Osteocyte (in vitro differentiated cells): ENCODE results near the gene NCAN. TPM values are rescaled to one million over a fixed set of nuclear protein-coding genes. Genes with fewer than 3 reads are reported as not detected.

Source experiments
- DNase-seq: peaks from one replicate; pipeline ENCODE4 v3.0.0; 2021; ENCODE audit warnings: mixed read lengths; ENCODE audit not compliant: unreplicated experiment; ENCODE audit errors: extremely low spot score
- H3K27ac Mint-ChIP-seq: one replicate; pipeline ENCODE4 v1.8.0; 2021; ENCODE audit warnings: mild to moderate bottlenecking, mixed read lengths; ENCODE audit not compliant: unreplicated experiment
- H3K27me3 Mint-ChIP-seq: one replicate; pipeline ENCODE4 v1.8.0; 2021; ENCODE audit warnings: mixed read lengths; ENCODE audit not compliant: unreplicated experiment
- H3K36me3 Mint-ChIP-seq: one replicate; pipeline ENCODE4 v1.8.0; 2021; ENCODE audit warnings: mixed read lengths; ENCODE audit not compliant: unreplicated experiment
- H3K4me1 Mint-ChIP-seq: one replicate; pipeline ENCODE4 v1.8.0; 2021; ENCODE audit warnings: mixed read lengths; ENCODE audit not compliant: unreplicated experiment
- H3K4me3 Mint-ChIP-seq: one replicate; pipeline ENCODE4 v1.8.0; 2021; ENCODE audit warnings: mild to moderate bottlenecking, moderate library complexity, mixed read lengths; ENCODE audit not compliant: unreplicated experiment
- H3K9me3 Mint-ChIP-seq: one replicate; pipeline ENCODE4 v1.8.0; 2021; ENCODE audit warnings: mixed read lengths; ENCODE audit not compliant: unreplicated experiment
- total RNA-seq: library from RNA; stranded (reverse); gene quantifications from 2 replicates; pipeline ENCODE4 v1.2.1, GENCODE V29; 2021
- TF ChIP-seq, protein P1 (sequence below): fragments of 200-600 bp; sonication (generic); IDR thresholded peaks from 2 replicates; pipeline ENCODE4 v1.5.0; 2021; ENCODE audit warnings: antibody characterized with exemption, mild to moderate bottlenecking, moderate library complexity

Gene NCAN
- total RNA-seq, 1 donor from 2014 or later: not detected

DNA sequence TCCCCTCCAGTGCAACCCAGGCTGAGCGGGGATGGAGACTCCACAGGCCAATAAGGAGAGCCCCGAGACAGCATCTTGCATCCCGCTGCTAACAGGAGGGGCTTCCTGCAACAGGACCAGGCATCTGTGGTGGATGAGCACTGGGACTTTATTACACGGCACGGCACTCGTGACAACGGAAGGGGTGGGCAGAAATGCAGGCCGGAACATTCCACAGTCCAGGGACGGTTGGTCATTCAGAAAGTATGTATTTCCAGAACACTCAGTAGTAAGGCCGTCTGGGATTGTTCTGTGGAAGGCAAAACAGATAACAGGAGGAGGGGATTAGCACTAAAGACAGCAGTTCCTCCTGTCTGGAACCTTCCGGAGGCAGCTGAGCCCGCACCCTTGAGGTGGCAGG is 64.6 kb downstream of the NCAN start:
- no peak overlapping the region for H3K27ac Mint-ChIP-seq
- no peak overlapping the region for H3K4me3 Mint-ChIP-seq

DNA sequence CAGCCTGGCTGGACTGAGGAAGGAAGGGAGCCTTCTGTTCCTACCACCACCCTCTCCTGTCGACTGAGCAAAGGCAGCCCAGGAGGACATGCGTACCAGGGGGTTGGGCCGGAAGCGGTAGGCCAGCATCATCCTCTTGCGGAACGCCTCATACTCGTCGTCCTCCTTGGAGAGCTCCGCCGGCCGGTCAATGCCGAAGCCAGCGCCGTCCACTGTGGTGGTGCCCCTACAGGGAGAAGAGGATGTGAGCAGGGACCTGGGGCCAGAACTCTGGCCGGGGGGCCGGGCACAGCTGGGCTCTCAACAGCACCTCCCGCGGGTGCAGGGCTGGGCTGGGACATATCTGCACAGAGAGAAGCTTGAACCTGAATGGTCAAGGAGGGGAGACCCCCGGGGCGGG is 65.1 kb downstream of the NCAN start:
- H3K27me3 Mint-ChIP-seq: no peaks in the 10 kb centered on the region
- peaks cover 5% of the 10 kb centered on the region for H3K36me3 Mint-ChIP-seq
- TF ChIP-seq, protein P1, sequence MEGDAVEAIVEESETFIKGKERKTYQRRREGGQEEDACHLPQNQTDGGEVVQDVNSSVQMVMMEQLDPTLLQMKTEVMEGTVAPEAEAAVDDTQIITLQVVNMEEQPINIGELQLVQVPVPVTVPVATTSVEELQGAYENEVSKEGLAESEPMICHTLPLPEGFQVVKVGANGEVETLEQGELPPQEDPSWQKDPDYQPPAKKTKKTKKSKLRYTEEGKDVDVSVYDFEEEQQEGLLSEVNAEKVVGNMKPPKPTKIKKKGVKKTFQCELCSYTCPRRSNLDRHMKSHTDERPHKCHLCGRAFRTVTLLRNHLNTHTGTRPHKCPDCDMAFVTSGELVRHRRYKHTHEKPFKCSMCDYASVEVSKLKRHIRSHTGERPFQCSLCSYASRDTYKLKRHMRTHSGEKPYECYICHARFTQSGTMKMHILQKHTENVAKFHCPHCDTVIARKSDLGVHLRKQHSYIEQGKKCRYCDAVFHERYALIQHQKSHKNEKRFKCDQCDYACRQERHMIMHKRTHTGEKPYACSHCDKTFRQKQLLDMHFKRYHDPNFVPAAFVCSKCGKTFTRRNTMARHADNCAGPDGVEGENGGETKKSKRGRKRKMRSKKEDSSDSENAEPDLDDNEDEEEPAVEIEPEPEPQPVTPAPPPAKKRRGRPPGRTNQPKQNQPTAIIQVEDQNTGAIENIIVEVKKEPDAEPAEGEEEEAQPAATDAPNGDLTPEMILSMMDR: no peak
- DNase-seq: no peak
- H3K4me3 Mint-ChIP-seq: no peak overlapping the region
- H3K27ac Mint-ChIP-seq: no peak overlapping the region
- H3K4me1 Mint-ChIP-seq: peaks cover 10% of the 10 kb centered on the region
- no peaks in the 10 kb centered on the region for H3K9me3 Mint-ChIP-seq

More for the DNA sequence above, 64.6 kb downstream of the NCAN start:
- Mint-ChIP-seq H3K27me3 (no peaks in the 10 kb centered on the region), H3K9me3 (no peaks in the 10 kb centered on the region), H3K36me3 (peaks cover 5% of the 10 kb centered on the region), H3K4me1 (peaks cover 10% of the 10 kb centered on the region)
- TF ChIP-seq, protein P1: no peak
- no peak for DNase-seq

DNA sequence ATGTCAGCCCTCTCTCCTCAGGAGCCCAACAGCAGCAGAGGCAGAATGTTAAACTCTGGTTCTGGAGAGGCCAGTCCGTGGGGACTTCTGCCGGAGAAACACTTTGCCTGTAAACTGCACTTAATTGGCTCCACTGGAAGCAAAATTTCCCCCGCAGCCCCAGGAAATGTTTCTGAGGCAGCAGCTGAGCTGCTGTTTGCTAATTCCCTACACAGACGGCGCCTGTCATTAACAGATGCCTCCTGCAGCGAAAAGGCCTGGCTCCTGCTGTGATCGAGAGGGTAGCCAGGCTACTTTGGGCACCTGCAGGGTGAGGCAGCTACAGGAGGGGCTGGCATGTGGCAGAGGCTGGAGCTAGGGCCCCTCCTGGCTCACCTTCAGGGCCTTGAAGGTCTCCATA is 66.6 kb downstream of the NCAN start:
- no peak overlapping the region for H3K4me3 Mint-ChIP-seq

DNA sequence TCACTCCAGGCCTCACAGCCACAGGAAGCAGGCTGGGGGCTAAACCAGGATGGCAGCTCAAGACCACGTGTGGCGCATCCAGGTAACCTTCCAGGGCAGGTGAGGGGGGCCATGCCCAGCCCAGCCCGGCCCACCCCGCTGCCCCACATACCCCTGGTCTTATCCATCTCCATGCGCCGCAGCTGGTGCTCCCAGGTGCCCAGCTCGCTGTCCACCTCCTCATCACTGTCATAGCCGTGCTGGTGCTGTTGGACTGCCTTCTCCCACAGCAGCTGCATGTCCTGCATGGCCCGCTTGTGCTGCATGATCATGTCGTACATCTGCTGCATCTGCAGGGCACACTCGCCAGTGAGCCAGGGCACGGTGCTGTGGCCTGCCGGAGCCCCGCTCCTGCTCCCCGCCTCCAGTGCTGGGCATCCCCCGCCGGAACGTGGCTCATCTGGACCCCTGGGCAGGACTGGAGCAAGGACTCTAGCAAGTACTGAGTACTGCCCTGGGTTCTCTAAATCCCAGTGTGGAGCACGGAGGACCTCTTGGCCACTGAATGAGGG is 67.4 kb downstream of the NCAN start:
- no peak overlapping the region for H3K27ac Mint-ChIP-seq
- TF ChIP-seq, protein P1: no peak
- peaks cover 8% of the 10 kb centered on the region for H3K36me3 Mint-ChIP-seq
- no peak for DNase-seq
- no peaks in the 10 kb centered on the region for H3K27me3 Mint-ChIP-seq
- H3K9me3 Mint-ChIP-seq: no peaks in the 10 kb centered on the region
- peaks cover 1% of the 10 kb centered on the region for H3K4me1 Mint-ChIP-seq
- no peak overlapping the region for H3K4me3 Mint-ChIP-seq

More for the DNA sequence above, 66.6 kb downstream of the NCAN start:
- TF ChIP-seq, protein P1: no peak
- Mint-ChIP-seq H3K27me3 (no peaks in the 10 kb centered on the region), H3K36me3 (peaks cover 5% of the 10 kb centered on the region), H3K9me3 (no peaks in the 10 kb centered on the region), H3K27ac (no peak overlapping the region), H3K4me1 (peaks cover 7% of the 10 kb centered on the region)
- DNase-seq: no peak

DNA sequence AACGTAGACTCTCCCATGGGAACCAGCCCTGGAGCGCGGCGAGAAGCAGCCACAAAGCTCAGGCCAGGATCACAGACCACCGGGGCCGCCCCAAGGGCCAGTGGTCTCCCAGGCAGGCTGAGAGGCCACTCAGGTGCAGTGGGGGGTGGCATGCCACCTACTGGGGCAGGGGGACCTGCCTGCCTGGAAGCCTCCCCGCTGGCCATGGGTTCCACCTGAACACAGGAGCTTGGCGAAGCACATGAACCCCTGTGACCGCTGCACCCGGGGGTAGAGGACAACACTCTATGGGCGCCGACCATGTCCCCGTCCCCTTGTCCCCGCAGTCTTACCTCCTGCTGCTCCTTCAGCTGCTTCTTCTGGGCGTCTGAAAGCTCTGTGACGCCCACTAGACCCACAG is 68.1 kb downstream of the NCAN start:
- no peak for DNase-seq
- Mint-ChIP-seq H3K36me3 (peaks cover 13% of the 10 kb centered on the region), H3K9me3 (no peaks in the 10 kb centered on the region), H3K27ac (no peak overlapping the region), H3K27me3 (no peaks in the 10 kb centered on the region), H3K4me3 (no peak overlapping the region), H3K4me1 (no peaks in the 10 kb centered on the region)
- TF ChIP-seq, protein P1: no peak
